Measurements from ENCODE around the gene CCIN.

Gene CCIN

DNA sequence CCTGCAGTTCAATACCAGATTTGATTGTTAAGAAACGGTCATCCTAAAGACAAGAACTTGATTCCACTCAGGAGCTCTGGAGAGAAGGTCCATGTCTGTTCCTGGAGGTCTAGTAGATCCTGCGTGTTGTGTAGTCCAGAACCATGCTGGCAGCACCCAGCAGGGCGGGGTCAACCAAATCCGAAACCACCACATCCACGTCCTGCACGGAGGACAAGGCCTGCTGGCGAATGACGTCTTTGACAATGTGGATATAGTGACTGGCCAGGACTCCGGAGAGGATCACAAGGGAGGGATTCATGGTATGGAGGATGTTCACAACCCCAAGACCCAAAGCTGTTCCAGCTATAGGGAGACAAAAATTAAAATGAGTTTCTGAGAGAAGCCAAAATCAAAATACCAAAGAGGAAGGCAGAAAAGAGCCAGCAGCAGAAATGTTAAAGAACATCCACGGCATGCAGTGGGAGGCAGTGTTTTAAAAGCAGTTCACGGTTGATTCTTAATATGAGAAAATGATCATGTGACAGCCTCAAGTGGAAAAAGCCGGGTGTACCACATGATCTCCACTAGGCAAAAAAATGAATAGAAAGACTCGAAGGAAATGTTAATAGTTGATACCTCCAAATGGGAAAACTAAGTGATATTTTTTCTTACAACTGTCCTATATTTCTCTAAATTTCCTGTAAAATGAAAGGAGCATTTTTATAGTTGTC is 48.2 kb downstream of the CCIN start:
- 85% methylated on average over 12 of the region's 13 CpGs for WGBS
- Histone ChIP-seq H3K36me3 (ENCODE audit: insufficient read depth, low read length) (peaks cover 86% of the 10 kb centered on the region), H3K4me1 (ENCODE audit: insufficient read depth, low read length) (no peaks in the 10 kb centered on the region), H3K9me3 (ENCODE audit: insufficient read depth, low read depth, low read length) (peaks cover 2% of the 10 kb centered on the region; the same call in 1 of the 2 replicates), H3K27ac (ENCODE audit: low read depth, low read length) (no peak overlapping the region), H3K4me3 (ENCODE audit: low read length) (no peak overlapping the region), H3K27me3 (ENCODE audit: insufficient read depth, low read length) (no peaks in the 10 kb centered on the region), H3K9ac (ENCODE audit: low read depth, low read length) (no peak overlapping the region)

DNA sequence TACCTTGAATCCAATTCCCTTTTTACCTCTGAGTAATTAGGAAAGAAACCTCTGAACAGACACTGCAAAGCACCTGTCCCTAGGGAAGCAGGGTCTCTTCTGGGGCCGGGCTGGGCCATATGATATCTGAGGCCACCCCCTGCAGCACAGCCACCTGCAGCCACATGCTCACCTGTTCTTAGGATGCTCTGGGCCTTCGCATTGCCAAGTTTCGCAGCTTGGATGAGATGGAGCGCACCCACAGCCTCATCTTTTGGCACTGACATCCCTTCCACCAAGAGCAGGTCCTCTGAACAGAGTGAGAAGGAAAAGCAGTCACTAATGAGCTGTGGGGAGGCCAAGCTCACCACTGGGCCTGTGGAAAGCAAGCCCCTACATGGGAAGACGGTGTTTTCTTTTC is 48.8 kb downstream of the CCIN start:
- Histone ChIP-seq H3K36me3 (ENCODE audit: insufficient read depth, low read length) (peaks cover 86% of the 10 kb centered on the region), H3K4me3 (ENCODE audit: low read length) (no peak overlapping the region), H3K27me3 (ENCODE audit: insufficient read depth, low read length) (no peaks in the 10 kb centered on the region), H3K9ac (ENCODE audit: low read depth, low read length) (no peak overlapping the region), H3K4me1 (ENCODE audit: insufficient read depth, low read length) (no peaks in the 10 kb centered on the region), H3K9me3 (ENCODE audit: insufficient read depth, low read depth, low read length) (peaks cover 4% of the 10 kb centered on the region; the same call in 1 of the 2 replicates), H3K27ac (ENCODE audit: low read depth, low read length) (no peak overlapping the region)
- 95% methylated on average over 5 of the region's 5 CpGs for WGBS

DNA sequence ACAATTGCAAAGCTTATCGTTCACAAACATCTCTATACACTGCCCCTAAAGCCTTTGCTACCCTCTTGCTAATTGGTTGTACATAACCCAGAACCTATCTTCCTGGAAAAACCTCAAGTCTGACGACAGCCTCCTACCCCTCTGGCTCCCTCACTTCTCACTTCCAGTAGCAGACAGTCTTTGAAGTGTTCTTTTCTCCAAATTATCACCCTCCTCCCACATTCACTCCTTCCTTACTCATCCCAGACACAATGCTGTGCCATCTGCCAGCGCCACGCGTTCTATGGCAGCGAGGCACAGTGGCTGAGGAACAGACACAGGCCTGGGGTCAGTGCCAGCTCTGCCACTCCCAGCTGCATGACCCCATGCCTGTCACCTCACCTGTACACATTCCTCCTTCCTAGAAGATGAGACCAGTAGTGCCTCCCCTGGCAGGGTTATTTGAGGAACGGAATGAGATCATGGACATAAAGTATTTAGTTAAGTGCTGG is 49.3 kb downstream of the CCIN start:
- peaks cover 4% of the 10 kb centered on the region; the same call in 1 of the 2 replicates for H3K9me3 ChIP-seq (ENCODE audit: insufficient read depth, low read depth, low read length)
- H3K27me3 ChIP-seq (ENCODE audit: insufficient read depth, low read length), result no peaks in the 10 kb centered on the region
- no peak overlapping the region for H3K4me3 ChIP-seq (ENCODE audit: low read length)
- peaks cover 87% of the 10 kb centered on the region for H3K36me3 ChIP-seq (ENCODE audit: insufficient read depth, low read length)
- no peaks in the 10 kb centered on the region for H3K4me1 ChIP-seq (ENCODE audit: insufficient read depth, low read length)
- H3K9ac ChIP-seq (ENCODE audit: low read depth, low read length), result no peak overlapping the region
- no peak overlapping the region for H3K27ac ChIP-seq (ENCODE audit: low read depth, low read length)
- 93% methylated on average over 7 of the region's 7 CpGs for WGBS
